Nephron progenitor cell (in vitro differentiated cells): Measurements from ENCODE around the gene LACTB.
"Not testable (repeated sequence)": the region's sequence is repeated elsewhere in the genome, so short reads cannot be mapped to it uniquely, and the experiment has no call there.

Source experiments
- DNase-seq: peaks from one replicate; pipeline ENCODE4 v3.0.0; 2021
- H3K27ac Mint-ChIP-seq: 2 replicates; pipeline ENCODE4 v1.8.0; 2021; ENCODE audit warnings: mild to moderate bottlenecking, moderate library complexity, mixed read lengths
- H3K27me3 Mint-ChIP-seq: 2 replicates; pipeline ENCODE4 v1.8.0; 2021; ENCODE audit warnings: mild to moderate bottlenecking, low read depth, mixed read lengths; ENCODE audit not compliant: poor library complexity
- H3K36me3 Mint-ChIP-seq: 2 replicates; pipeline ENCODE4 v1.8.0; 2021; ENCODE audit warnings: low read depth, mixed read lengths
- H3K4me1 Mint-ChIP-seq: 2 replicates; pipeline ENCODE4 v1.8.0; 2021; ENCODE audit warnings: mixed read lengths
- H3K4me3 Mint-ChIP-seq: 2 replicates; pipeline ENCODE4 v1.8.0; 2021; ENCODE audit warnings: mild to moderate bottlenecking, moderate library complexity, mixed read lengths
- H3K9me3 Mint-ChIP-seq: 2 replicates; pipeline ENCODE4 v1.8.0; 2021; ENCODE audit warnings: mild to moderate bottlenecking, moderate library complexity, mixed read lengths
- CTCF ChIP-seq: fragments of 200-600 bp; sonication (generic); IDR thresholded peaks from 2 replicates; pipeline ENCODE4 v1.5.0; 2021; ENCODE audit warnings: antibody characterized with exemption

The LACTB gene

GRCh38 chr15:63103416-63103815 lies 18.2 kb upstream of the LACTB start:
- Mint-ChIP-seq H3K36me3 (peaks cover 5% of the 10 kb centered on the region), H3K9me3 (peaks cover 25% of the 10 kb centered on the region), H3K4me1 (no peaks in the 10 kb centered on the region), H3K27ac (no peak overlapping the region), H3K27me3 (peaks cover 3% of the 10 kb centered on the region), H3K4me3 (no peak overlapping the region)
- TF ChIP-seq CTCF, result no peak
- DNase-seq, result no peak

- Mint-ChIP-seq H3K36me3 (peaks cover 1% of the 10 kb centered on the region), H3K4me3 (no peak overlapping the region), H3K4me1 (peaks cover 13% of the 10 kb centered on the region), H3K9me3 (peaks cover 21% of the 10 kb centered on the region), H3K27me3 (peaks cover 6% of the 10 kb centered on the region), H3K27ac (no peak overlapping the region)
- TF ChIP-seq CTCF, result no peak
- no peak for DNase-seq
Observed at GRCh38 chr15:63104727-63105126, 16.9 kb upstream of the LACTB start.

DNA sequence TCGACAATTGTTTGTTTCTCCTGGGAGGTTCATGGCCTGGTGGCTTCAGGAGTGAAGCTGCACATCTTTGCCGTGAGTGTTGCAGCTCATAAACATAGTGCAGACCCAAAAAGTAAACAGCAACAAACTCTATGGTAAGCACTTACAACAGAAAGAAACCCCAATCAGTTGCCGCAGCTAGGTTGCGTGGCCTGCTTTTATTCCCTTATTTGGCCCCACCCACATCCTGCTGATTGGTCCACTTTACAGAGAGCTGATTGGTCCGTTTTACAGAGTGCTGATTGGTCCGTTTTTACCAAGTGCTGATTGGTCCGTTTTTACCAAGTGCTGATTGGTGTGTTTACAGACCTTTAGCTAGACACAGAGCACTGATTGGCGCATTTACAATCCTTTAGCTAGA lies 16.3 kb upstream of the LACTB start:
- not testable (repeated sequence) for DNase-seq, H3K36me3 Mint-ChIP-seq, H3K27ac Mint-ChIP-seq, H3K27me3 Mint-ChIP-seq, H3K4me3 Mint-ChIP-seq
- Mint-ChIP-seq H3K4me1 (peaks cover 18% of the 10 kb centered on the region), H3K9me3 (peaks cover 16% of the 10 kb centered on the region)

DNA sequence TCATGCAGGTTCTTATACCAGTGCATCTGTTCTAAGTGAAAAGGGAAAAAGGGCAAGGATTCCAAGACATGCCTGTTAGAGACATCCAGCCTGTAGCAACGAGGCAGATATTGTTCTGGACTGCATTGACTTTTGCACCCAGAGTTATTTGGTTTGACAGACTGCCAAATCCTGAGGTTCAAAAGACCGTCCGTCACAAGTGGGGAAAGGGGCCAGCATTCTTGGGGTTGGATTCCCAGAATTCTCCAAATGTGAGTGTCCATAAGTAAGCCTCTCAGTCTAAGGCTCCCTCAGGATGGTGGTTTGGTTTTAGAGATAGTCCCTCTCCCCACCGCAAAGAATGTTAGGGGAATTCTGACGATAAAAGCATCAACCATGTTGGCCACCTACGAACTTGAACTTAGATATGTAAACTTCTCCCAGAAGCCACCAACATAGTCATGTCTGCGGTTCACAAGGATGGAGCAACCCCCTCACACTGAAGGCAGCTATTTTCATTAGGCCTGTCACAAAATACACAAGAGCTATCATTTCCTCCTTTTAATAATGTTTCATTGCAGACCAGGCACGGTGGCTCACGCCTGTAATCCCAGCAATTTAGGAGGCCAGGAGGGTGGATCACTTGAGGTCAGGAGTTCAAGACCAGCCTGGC lies 13.6 kb upstream of the LACTB start:
- Mint-ChIP-seq H3K9me3 (peaks cover 11% of the 10 kb centered on the region), H3K27ac (no peak overlapping the region), H3K4me1 (peaks cover 28% of the 10 kb centered on the region), H3K4me3 (no peak overlapping the region), H3K36me3 (no peaks in the 10 kb centered on the region), H3K27me3 (peaks cover 7% of the 10 kb centered on the region)
- DNase-seq, result no peak
- no peak for TF ChIP-seq CTCF

DNA sequence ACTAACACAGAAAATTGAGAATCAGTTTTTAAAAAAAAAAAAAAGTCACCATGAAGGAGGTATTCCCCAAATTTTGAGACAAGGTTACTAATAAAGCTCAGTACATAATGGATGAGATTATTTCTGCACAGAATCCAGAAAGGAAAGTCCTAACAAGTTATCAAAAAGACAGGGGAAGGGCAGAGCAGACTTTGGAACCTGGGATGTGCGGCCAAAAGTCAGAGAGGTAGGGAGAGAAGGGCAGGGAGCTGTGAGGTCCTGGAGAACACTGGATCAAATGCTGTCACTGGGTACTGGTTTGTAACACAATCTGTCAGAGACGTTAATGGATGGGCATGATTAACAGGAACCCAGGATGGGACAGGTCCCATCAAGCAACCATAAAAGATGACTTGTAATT lies 12.2 kb upstream of the LACTB start:
- DNase-seq, result no peak
- TF ChIP-seq CTCF, result no peak
- peaks cover 28% of the 10 kb centered on the region for H3K4me1 Mint-ChIP-seq
- peaks cover 7% of the 10 kb centered on the region for H3K27me3 Mint-ChIP-seq
- peak overlapping the region; percentile 12 for H3K27ac Mint-ChIP-seq
- no peaks in the 10 kb centered on the region for H3K36me3 Mint-ChIP-seq
- no peak overlapping the region for H3K4me3 Mint-ChIP-seq
- peaks cover 11% of the 10 kb centered on the region for H3K9me3 Mint-ChIP-seq

- Mint-ChIP-seq H3K27ac (peak overlapping the region; percentile 12), H3K4me3 (no peak overlapping the region), H3K36me3 (no peaks in the 10 kb centered on the region), H3K4me1 (peaks cover 28% of the 10 kb centered on the region), H3K27me3 (peaks cover 7% of the 10 kb centered on the region), H3K9me3 (peaks cover 9% of the 10 kb centered on the region)
- TF ChIP-seq CTCF, result no peak
- DNase-seq, result no peak
Observed at GRCh38 chr15:63109920-63110319, 11.7 kb upstream of the LACTB start.
